ENCODE measurements around the gene PKN2.
A peak's percentile ranks its signal among the peaks of the same experiment; 100 is the strongest.

PKN2 gene

GRCh38 chr1:88683541-88684481 is at the start of gene PKN2:
PKN2 (plus strand) TSS chr1:88684273; CDS start chr1:88684581, 308 bp downstream.
- peak; percentile 9 for TF ChIP-seq CTCF (conservative IDR thresholded peaks at IDR 0.05; ENCODE audit: low read depth, low read length)
- H3K4me3 ChIP-seq (ENCODE audit: low read length) = peak within 1 kb of the TSS; percentile 76
- DNase-seq (ENCODE audit: low read depth) = peak; percentile 96

GRCh38 chr1:88634538-88634937 is 49.5 kb upstream of the PKN2 start:
- no peak for TF ChIP-seq CTCF (conservative IDR thresholded peaks at IDR 0.05; ENCODE audit: low read depth, low read length)
- DNase-seq (ENCODE audit: low read depth) = no peak
- H3K4me3 ChIP-seq (ENCODE audit: low read length) = no peak overlapping the region

GRCh38 chr1:88640060-88640459 is 44.0 kb upstream of the PKN2 start:
- no peak for TF ChIP-seq CTCF (conservative IDR thresholded peaks at IDR 0.05; ENCODE audit: low read depth, low read length)

GRCh38 chr1:88645886-88646285 is 38.2 kb upstream of the PKN2 start:
- no peak overlapping the region for H3K4me3 ChIP-seq (ENCODE audit: low read length)
- TF ChIP-seq CTCF (conservative IDR thresholded peaks at IDR 0.05; ENCODE audit: low read depth, low read length) = no peak

More at GRCh38 chr1:88640060-88640459, 44.0 kb upstream of the PKN2 start:
- DNase-seq (ENCODE audit: low read depth) = no peak
- H3K4me3 ChIP-seq (ENCODE audit: low read length) = no peak overlapping the region

GRCh38 chr1:88646476-88647248 is 37.4 kb upstream of the PKN2 start:
- TF ChIP-seq CTCF (conservative IDR thresholded peaks at IDR 0.05; ENCODE audit: low read depth, low read length) = no peak
- DNase-seq (ENCODE audit: low read depth) = no peak
- no peak overlapping the region for H3K4me3 ChIP-seq (ENCODE audit: low read length)

More at GRCh38 chr1:88645886-88646285, 38.2 kb upstream of the PKN2 start:
- DNase-seq (ENCODE audit: low read depth) = no peak

GRCh38 chr1:88647249-88647645 is 36.8 kb upstream of the PKN2 start:
- H3K4me3 ChIP-seq (ENCODE audit: low read length) = no peak overlapping the region
- TF ChIP-seq CTCF (conservative IDR thresholded peaks at IDR 0.05; ENCODE audit: low read depth, low read length) = no peak
- DNase-seq (ENCODE audit: low read depth) = no peak

Measured in retinal pigment epithelial cell (primary cell).